HG03354 (cell line): Measurements from ENCODE around the gene UBE3C.
A peak's percentile ranks its signal among the peaks of the same experiment; 100 is the strongest.
"Not testable (repeated sequence)": the region's sequence is repeated elsewhere in the genome, so short reads cannot be mapped to it uniquely, and the experiment has no call there.

Experiments
- ATAC-seq: cut with Tn5 transposase; IDR thresholded peaks from one replicate; pipeline ENCODE4 v1.9.1; 2021; ENCODE audit warnings: mild to moderate bottlenecking; ENCODE audit not compliant: unreplicated experiment, poor library complexity, severe bottlenecking

UBE3C gene

DNA sequence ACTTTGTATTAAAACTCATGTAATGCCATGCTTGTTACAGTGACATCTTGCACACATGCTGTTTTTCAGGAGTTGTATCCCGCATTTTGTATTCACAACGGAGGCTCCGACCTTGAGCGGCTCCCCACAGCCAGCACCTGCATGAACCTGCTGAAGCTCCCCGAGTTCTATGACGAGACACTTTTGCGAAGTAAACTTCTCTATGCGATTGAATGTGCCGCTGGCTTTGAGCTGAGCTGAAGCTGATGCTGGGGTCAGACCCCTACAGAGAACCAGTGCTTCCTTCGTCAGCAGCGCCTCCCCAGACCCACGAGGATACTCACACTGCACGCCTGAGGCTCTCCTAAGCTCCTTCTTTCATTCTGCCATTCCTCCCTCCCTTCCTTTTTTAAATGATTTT, 128.8 kb downstream of the UBE3C start:
- no peak for ATAC-seq

- no peak for ATAC-seq
Observed at GRCh38 chr7:157267956-157268355, 129.2 kb downstream of the UBE3C start.

DNA sequence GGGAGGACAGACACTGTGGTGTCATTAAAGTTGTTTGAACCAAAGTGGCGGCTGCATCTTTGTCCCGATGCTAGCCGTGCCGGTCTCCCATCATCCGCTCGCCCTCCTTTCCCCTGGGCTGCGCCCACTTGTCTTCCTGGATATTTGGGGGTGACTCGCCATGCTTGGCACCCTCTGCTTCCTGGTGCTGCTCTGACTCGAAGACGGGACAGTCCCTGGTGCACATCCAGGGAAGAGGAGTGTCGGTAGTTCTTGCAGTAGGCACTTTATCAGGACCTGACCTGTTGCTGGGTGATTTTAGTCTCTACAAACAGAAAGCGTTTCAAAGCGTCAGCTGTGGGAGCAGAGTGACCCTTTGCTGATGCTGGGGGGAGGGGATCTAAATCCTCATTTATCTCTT, 129.8 kb downstream of the UBE3C start:
- ATAC-seq: no peak

DNA sequence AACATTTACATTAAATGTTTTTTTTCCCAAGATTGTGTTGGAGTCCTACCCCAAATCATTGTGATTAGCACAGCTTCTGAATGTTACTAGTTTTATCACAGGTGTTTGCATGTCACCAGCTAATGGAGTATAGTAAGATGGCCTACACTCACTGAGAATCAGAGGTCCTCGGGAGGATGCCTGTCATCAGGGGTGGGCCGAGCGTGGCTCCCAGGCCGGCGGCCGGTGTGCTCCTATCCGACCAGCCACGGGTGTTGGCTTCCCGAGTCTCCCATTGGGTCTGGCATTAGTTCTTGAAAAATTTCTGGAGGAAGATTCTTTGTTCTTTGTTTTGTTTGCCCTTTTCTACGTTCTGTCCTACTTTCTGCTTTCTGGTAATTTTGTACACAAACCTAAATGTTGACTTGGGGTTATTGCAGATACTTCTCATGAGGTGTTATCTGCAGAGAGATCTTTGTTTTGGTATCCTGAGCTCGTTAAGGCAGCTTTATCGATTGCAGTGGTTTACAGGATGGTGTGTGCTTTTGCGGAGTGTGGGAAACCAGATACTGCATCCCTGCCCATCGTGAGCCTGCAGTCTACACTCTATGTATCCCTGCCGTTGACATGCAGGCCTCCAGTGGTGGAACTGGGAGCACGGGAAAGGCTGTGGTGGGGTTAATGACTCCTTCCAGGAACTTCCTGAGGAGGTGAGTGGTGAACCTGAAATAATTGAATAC, 130.8 kb downstream of the UBE3C start:
- ATAC-seq: no peak

GRCh38 chr7:157270060-157270444, 131.3 kb downstream of the UBE3C start:
- no peak for ATAC-seq

DNA sequence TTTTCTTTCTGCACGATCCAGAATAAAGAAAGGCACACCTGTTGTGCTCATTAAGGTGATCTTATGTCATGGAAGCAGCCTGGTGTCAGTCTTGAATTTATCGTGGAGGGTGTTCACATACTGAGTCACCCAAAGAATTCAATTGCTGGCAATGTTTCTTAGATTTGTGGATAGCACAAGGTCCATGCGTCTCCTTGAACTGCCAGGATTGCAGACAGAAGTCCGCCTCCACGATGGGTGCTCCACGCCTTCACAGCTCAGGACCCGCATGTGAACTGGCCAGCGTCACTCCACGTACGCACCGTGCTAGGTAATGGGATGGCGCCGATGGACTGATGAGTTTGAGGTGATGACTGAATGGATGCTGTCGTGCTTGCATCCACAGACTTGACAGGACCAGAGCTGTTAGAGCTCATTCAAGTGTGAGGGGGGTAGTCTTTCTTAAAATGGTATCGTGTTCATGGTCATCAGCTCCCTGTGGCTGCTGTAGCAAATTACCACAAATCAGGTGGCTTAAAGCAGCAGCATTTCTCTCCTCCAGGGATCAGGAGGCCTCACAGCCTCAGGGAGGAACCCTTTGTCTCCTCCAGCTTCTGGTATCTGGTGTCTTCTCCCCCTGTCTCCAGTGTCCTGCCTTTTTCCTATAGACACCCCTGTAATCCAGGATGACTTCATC, 132.7 kb downstream of the UBE3C start:
- no peak for ATAC-seq

GRCh38 chr7:157271991-157272324, 133.2 kb downstream of the UBE3C start:
- no peak for ATAC-seq

GRCh38 chr7:157272351-157273207, 133.9 kb downstream of the UBE3C start:
- ATAC-seq: no peak

GRCh38 chr7:157273208-157274093, 134.7 kb downstream of the UBE3C start:
- ATAC-seq: peak; percentile 78

DNA sequence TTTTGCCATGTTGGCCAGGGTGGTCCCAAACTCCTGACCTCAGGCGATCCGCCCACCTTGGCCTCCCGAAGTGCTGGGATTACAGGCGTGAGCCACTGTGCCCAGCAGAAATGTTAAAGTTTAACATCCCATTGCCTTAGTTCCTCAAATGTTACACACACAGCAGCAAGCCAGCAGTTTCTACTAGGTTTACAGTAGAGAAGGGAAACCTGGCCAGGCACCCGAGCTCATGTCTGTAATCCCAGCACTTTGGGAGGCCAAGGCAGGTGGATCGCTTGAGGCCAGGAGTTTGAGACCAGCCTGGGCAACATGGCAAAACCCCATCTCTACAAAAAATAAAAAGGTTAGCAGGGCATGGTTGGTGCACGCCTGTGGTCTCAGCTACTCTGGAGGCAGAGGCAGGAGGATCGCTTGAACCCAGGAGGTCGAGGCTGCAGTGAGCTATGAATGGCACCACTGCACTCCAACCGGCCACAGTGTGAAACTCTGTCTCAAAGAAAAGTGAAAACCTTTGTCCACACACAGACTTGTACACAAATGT, 135.4 kb downstream of the UBE3C start:
- ATAC-seq: not testable (repeated sequence)

GRCh38 chr7:157274991-157275427, 136.3 kb downstream of the UBE3C start:
- no peak for ATAC-seq

DNA sequence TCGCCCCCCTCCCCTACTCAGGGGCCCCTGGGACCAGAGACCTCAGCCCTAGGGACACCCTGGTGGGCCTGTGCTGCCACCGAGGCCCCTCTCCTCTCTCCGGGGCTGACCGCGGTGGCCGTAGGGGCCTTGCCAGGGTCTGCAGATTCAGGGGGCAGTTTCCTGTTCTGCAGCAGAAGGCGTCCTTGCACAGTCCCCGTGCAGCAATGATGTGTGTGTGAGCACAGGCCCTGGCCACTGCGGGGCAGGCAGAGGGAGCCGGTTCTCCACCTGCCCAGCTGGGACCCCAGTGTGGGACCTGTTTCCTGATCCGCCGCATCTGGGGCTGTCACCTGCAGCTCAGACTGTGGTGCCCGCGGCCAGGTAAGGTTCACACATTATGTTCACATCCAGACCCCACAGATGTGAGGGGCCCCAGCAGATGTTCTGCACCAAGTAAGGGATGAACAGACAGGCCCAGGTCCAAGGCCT, 137.4 kb downstream of the UBE3C start:
- no peak for ATAC-seq

DNA sequence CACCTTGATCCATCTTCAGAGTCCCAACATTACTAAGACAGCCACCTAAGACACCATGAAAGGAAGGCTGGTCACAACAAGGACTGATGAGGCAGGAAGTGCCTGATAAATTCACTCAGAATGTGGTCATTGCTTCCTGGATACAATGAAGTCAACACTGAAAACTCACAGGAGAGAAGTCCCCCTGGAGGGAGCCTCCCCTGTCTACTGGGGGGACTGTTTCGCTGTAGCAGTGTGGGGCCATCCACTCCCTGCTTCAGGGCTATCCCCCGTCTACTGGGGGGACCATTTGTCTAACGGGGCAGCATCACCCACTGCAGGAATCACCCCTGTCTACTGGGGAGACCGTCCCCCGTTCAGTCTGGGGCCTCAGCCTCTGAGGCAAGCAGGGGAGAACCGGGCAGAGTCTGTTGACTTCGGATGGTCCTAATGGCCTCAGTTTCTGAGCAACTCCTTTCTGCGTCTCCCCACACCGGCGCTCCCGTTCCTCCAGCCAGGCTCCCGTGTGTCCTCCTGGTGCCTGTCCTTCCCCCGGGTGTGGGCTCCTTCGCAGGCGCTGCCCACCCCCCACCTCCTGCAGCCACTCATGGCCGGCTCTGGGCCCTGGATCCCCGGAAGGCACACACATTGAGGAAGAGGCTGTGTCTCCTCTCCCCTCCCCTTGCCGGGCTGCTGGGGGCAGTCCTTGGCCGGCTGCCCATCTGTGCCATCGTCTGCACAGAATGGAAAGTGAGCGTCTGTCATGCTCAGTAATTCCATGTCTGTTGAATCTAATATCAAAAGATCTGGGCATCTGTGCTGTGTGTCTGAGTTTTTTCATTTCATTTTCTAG, 138.2 kb downstream of the UBE3C start:
- ATAC-seq: no peak

DNA sequence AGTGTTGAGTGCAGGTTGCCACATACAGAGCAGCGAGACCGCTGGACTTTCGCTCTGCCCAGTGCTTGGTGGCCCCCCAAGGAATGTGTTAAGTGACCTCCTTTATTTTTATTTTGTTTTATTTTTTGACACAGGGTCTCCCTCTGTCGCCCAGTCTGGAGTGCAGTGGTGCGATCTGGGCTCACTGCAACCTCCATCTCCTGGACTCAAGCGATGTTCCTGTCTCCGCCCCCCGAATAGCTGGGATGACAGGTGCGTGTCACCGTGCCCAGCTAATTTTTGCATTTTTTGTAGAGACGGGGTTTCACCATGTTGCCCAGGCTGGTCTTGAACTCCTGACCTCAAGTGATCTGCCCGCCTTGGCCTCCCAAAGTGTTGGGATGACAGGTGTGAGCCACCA, 138.8 kb downstream of the UBE3C start:
- ATAC-seq: not testable (repeated sequence)

DNA sequence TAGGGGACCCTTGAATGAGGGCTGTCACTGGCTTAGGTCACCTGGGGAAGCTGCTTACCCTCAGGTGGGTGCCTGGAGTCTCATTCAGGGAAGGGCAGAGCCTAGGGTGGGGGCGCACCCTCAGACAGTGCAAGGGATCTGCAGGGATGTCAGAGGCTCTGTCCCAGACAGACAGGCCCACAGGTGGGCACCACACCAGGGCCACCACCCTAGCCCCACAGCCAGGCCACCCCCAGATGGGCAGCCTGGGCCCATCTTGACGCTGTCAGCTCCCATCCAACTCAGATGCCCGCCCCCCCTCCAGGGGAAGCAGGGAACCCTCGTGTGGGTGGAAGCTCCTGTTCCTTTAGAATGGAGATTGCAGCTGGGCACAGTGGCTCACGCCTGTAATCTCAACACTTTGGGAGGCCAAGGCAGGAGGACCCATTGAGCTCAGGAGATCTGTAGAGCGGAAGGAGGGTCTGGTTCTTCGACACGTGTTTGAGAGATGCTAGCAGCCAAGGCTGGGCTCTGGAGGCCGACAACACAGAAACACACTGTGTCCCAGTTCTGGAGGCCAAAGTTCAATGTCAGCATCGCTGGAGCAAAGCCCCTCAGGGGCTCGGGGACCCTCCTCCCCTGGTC, 139.6 kb downstream of the UBE3C start:
- ATAC-seq: no peak

- ATAC-seq: peak; percentile 68
Observed at GRCh38 chr7:157278791-157279724, 140.3 kb downstream of the UBE3C start.

- ATAC-seq: no peak
Observed at GRCh38 chr7:157279741-157280215, 141.1 kb downstream of the UBE3C start.
